ENCODE measurements around the gene LIN54.
A peak's percentile ranks its signal among the peaks of the same experiment; 100 is the strongest.

LIN54 gene

GRCh38 chr4:82890901-82891706 lies 119.5 kb downstream of the LIN54 start, which contains the start of gene SEC31A:
SEC31A (minus strand) TSS chr4:82891153; CDS start chr4:82881936, 9,217 bp downstream.
- TF ChIP-seq TEAD4 (IDR thresholded peaks at IDR 0.05) = peak; percentile 29; the same call in 1 of the 2 replicates
- peak; percentile 80; the same call in 1 of the 2 replicates for TF ChIP-seq YY1 (IDR thresholded peaks at IDR 0.05; ENCODE audit: low read depth)
- TF ChIP-seq REST (IDR thresholded peaks at IDR 0.05; ENCODE audit: low read depth) = peak; percentile 27; the same call in 1 of the 2 replicates
- TF ChIP-seq TAF1 (IDR thresholded peaks at IDR 0.05; ENCODE audit: low read depth) = peak; percentile 92
- no peak for TF ChIP-seq ZBTB7A (IDR thresholded peaks at IDR 0.05; ENCODE audit: low read depth)
- TF ChIP-seq, protein P1, sequence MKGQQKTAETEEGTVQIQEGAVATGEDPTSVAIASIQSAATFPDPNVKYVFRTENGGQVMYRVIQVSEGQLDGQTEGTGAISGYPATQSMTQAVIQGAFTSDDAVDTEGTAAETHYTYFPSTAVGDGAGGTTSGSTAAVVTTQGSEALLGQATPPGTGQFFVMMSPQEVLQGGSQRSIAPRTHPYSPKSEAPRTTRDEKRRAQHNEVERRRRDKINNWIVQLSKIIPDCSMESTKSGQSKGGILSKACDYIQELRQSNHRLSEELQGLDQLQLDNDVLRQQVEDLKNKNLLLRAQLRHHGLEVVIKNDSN (IDR thresholded peaks at IDR 0.05) = peak; percentile 26; the same call in 1 of the 2 replicates
- no peak for TF ChIP-seq RAD21 (IDR thresholded peaks at IDR 0.05; ENCODE audit: low read depth)
- TF ChIP-seq, protein P2, sequence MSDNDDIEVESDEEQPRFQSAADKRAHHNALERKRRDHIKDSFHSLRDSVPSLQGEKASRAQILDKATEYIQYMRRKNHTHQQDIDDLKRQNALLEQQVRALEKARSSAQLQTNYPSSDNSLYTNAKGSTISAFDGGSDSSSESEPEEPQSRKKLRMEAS (IDR thresholded peaks at IDR 0.05) = peak; percentile 91
- peak; percentile 39 for TF ChIP-seq NFIC (IDR thresholded peaks at IDR 0.05)
- no peak for TF ChIP-seq EGR1 (IDR thresholded peaks at IDR 0.05)
- TF ChIP-seq CEBPB (IDR thresholded peaks at IDR 0.05) = no peak
- peak; percentile 75 for TF ChIP-seq CREB1 (IDR thresholded peaks at IDR 0.05; ENCODE audit: low read depth)
- peak; percentile 14; the same call in 1 of the 2 replicates for TF ChIP-seq FOXM1 (IDR thresholded peaks at IDR 0.05; ENCODE audit: borderline replicate concordance, low read depth)
- peak; percentile 33; the same call in 1 of the 2 replicates for TF ChIP-seq EP300 (IDR thresholded peaks at IDR 0.05; ENCODE audit: borderline replicate concordance)
- 0 out of 2 replicates have a peak, but pooled peaks have one; percentile 64 for TF ChIP-seq TCF12 (IDR thresholded peaks at IDR 0.05; ENCODE audit: low read depth)

- TF ChIP-seq, protein P1 (IDR thresholded peaks at IDR 0.05) = no peak
- no peak for TF ChIP-seq TEAD4 (IDR thresholded peaks at IDR 0.05)
Measured at GRCh38 chr4:82890528-82890900, 120.1 kb downstream of the LIN54 start.

- TF ChIP-seq, protein P2 (IDR thresholded peaks at IDR 0.05) = no peak
- TF ChIP-seq TEAD4 (IDR thresholded peaks at IDR 0.05) (no peak), NFIC (IDR thresholded peaks at IDR 0.05) (no peak), CREB1 (IDR thresholded peaks at IDR 0.05; ENCODE audit: low read depth) (no peak), TCF12 (IDR thresholded peaks at IDR 0.05; ENCODE audit: low read depth) (no peak), EGR1 (IDR thresholded peaks at IDR 0.05) (no peak), YY1 (IDR thresholded peaks at IDR 0.05; ENCODE audit: low read depth) (no peak), ZBTB7A (IDR thresholded peaks at IDR 0.05; ENCODE audit: low read depth) (no peak), CEBPB (IDR thresholded peaks at IDR 0.05) (no peak), REST (IDR thresholded peaks at IDR 0.05; ENCODE audit: low read depth) (no peak), EP300 (IDR thresholded peaks at IDR 0.05; ENCODE audit: borderline replicate concordance) (no peak), RAD21 (IDR thresholded peaks at IDR 0.05; ENCODE audit: low read depth) (no peak), FOXM1 (IDR thresholded peaks at IDR 0.05; ENCODE audit: borderline replicate concordance, low read depth) (no peak), TAF1 (IDR thresholded peaks at IDR 0.05; ENCODE audit: low read depth) (no peak)
- TF ChIP-seq, protein P1 (IDR thresholded peaks at IDR 0.05) = no peak
Measured at GRCh38 chr4:82889287-82889686, 121.3 kb downstream of the LIN54 start.

GRCh38 chr4:82886147-82886942 lies 124.3 kb downstream of the LIN54 start:
- TF ChIP-seq, protein P1 (IDR thresholded peaks at IDR 0.05) = no peak
- TF ChIP-seq TEAD4 (IDR thresholded peaks at IDR 0.05) (no peak), CREB1 (IDR thresholded peaks at IDR 0.05; ENCODE audit: low read depth) (no peak), ZBTB7A (IDR thresholded peaks at IDR 0.05; ENCODE audit: low read depth) (no peak), TCF12 (IDR thresholded peaks at IDR 0.05; ENCODE audit: low read depth) (no peak), CEBPB (IDR thresholded peaks at IDR 0.05) (no peak), RAD21 (IDR thresholded peaks at IDR 0.05; ENCODE audit: low read depth) (no peak), EP300 (IDR thresholded peaks at IDR 0.05; ENCODE audit: borderline replicate concordance) (no peak), FOXM1 (IDR thresholded peaks at IDR 0.05; ENCODE audit: borderline replicate concordance, low read depth) (no peak)
- TF ChIP-seq, protein P2 (IDR thresholded peaks at IDR 0.05) = no peak

All from Ishikawa (cell line).